HUES6 (cell line): ENCODE data around the gene CTNNA1.

Experiments used
- H3K27ac ChIP-seq: 2 replicates; pipeline ENCODE4 v1.7.0; 2013; ENCODE audit warnings: low read depth, mild to moderate bottlenecking, low read length, inconsistent platforms
- H3K27me3 ChIP-seq: 2 replicates; pipeline ENCODE4 v1.6.1; 2013; ENCODE audit warnings: low read length; ENCODE audit not compliant: control insufficient read depth, insufficient read depth
- H3K36me3 ChIP-seq: 2 replicates; pipeline ENCODE4 v1.6.1; 2013; ENCODE audit warnings: low read length; ENCODE audit not compliant: control insufficient read depth, insufficient read depth
- H3K4me1 ChIP-seq: 2 replicates; pipeline ENCODE4 v1.6.1; 2013; ENCODE audit warnings: low read length; ENCODE audit not compliant: control insufficient read depth, insufficient read depth
- H3K4me3 ChIP-seq: 2 replicates; pipeline ENCODE4 v1.5.1; 2013; ENCODE audit warnings: low read depth, low read length
- H3K9ac ChIP-seq: one replicate; pipeline ENCODE4 v1.6.1; 2013; ENCODE audit warnings: mild to moderate bottlenecking, low read length
- H3K9me3 ChIP-seq: 2 replicates; pipeline ENCODE4 v1.6.1; 2013; ENCODE audit warnings: low read depth, low read length; ENCODE audit not compliant: control insufficient read depth, insufficient read depth

CTNNA1 gene

GRCh38 chr5:138867011-138867410, 113.8 kb downstream of the CTNNA1 start:
- Histone ChIP-seq H3K4me3 (no peak overlapping the region), H3K36me3 (no peaks in the 10 kb centered on the region; the same call in 1 of the 2 replicates), H3K9me3 (peaks cover 10% of the 10 kb centered on the region), H3K4me1 (peaks cover 33% of the 10 kb centered on the region), H3K27ac (no peak overlapping the region), H3K27me3 (no peaks in the 10 kb centered on the region), H3K9ac (no peak overlapping the region)

GRCh38 chr5:138869038-138869437, 115.8 kb downstream of the CTNNA1 start:
- Histone ChIP-seq H3K4me1 (peaks cover 46% of the 10 kb centered on the region), H3K27ac (no peak overlapping the region), H3K27me3 (no peaks in the 10 kb centered on the region), H3K36me3 (no peaks in the 10 kb centered on the region), H3K9ac (no peak overlapping the region), H3K9me3 (no peaks in the 10 kb centered on the region), H3K4me3 (no peak overlapping the region)

- no peaks in the 10 kb centered on the region for H3K27me3 ChIP-seq
- H3K27ac ChIP-seq = peak overlapping the region; percentile 70
- no peaks in the 10 kb centered on the region for H3K9me3 ChIP-seq
- H3K4me1 ChIP-seq = peaks cover 53% of the 10 kb centered on the region
- no peaks in the 10 kb centered on the region for H3K36me3 ChIP-seq
- no peak overlapping the region for H3K9ac ChIP-seq
- no peak overlapping the region for H3K4me3 ChIP-seq
Observed at GRCh38 chr5:138869763-138870500, 116.7 kb downstream of the CTNNA1 start.

GRCh38 chr5:138870611-138871010, 117.4 kb downstream of the CTNNA1 start:
- Histone ChIP-seq H3K4me3 (no peak overlapping the region), H3K27ac (peak overlapping the region; percentile 70), H3K27me3 (no peaks in the 10 kb centered on the region), H3K4me1 (peaks cover 59% of the 10 kb centered on the region), H3K36me3 (no peaks in the 10 kb centered on the region), H3K9ac (peak overlapping the region; percentile 15), H3K9me3 (no peaks in the 10 kb centered on the region)

- H3K9me3 ChIP-seq = no peaks in the 10 kb centered on the region; the same call in 1 of the 2 replicates
- no peak overlapping the region for H3K4me3 ChIP-seq
- H3K4me1 ChIP-seq = peaks cover 63% of the 10 kb centered on the region
- no peak overlapping the region for H3K27ac ChIP-seq
- H3K27me3 ChIP-seq = no peaks in the 10 kb centered on the region
- no peaks in the 10 kb centered on the region for H3K36me3 ChIP-seq
- H3K9ac ChIP-seq = no peak overlapping the region
Observed at GRCh38 chr5:138872841-138873465, 119.7 kb downstream of the CTNNA1 start.

- Histone ChIP-seq H3K27ac (no peak overlapping the region), H3K9ac (no peak overlapping the region)
Observed at GRCh38 chr5:138873466-138874221, 120.4 kb downstream of the CTNNA1 start.

GRCh38 chr5:138874241-138874640, 121.0 kb downstream of the CTNNA1 start:
- H3K9me3 ChIP-seq = no peaks in the 10 kb centered on the region; the same call in 1 of the 2 replicates
- H3K9ac ChIP-seq = no peak overlapping the region
- no peaks in the 10 kb centered on the region for H3K27me3 ChIP-seq
- H3K4me3 ChIP-seq = no peak overlapping the region
- no peaks in the 10 kb centered on the region for H3K36me3 ChIP-seq
- H3K27ac ChIP-seq = no peak overlapping the region
- H3K4me1 ChIP-seq = peaks cover 66% of the 10 kb centered on the region

More at GRCh38 chr5:138873466-138874221, 120.4 kb downstream of the CTNNA1 start:
- Histone ChIP-seq H3K36me3 (no peaks in the 10 kb centered on the region), H3K4me3 (no peak overlapping the region), H3K27me3 (no peaks in the 10 kb centered on the region), H3K9me3 (no peaks in the 10 kb centered on the region; the same call in 1 of the 2 replicates), H3K4me1 (peaks cover 65% of the 10 kb centered on the region)

- H3K36me3 ChIP-seq = no peaks in the 10 kb centered on the region
- no peaks in the 10 kb centered on the region; the same call in 1 of the 2 replicates for H3K9me3 ChIP-seq
- H3K27ac ChIP-seq = no peak within 1 kb of the TSS
- H3K4me3 ChIP-seq = no peak within 1 kb of the TSS
- no peak within 1 kb of the TSS for H3K9ac ChIP-seq
- no peaks in the 10 kb centered on the region for H3K27me3 ChIP-seq
- H3K4me1 ChIP-seq = peaks cover 62% of the 10 kb centered on the region
Observed at GRCh38 chr5:138874771-138875551, 121.7 kb downstream of the CTNNA1 start, which contains the start of gene LRRTM2. Gene LRRTM2, minus strand, starts transcription at chr5:138875335. Its CDS starts 424 bp downstream, at chr5:138874911.

GRCh38 chr5:138875552-138875875, 122.3 kb downstream of the CTNNA1 start:
- Histone ChIP-seq H3K36me3 (no peaks in the 10 kb centered on the region), H3K27me3 (no peaks in the 10 kb centered on the region), H3K4me3 (no peak overlapping the region), H3K27ac (no peak overlapping the region), H3K4me1 (peaks cover 57% of the 10 kb centered on the region), H3K9ac (no peak overlapping the region), H3K9me3 (no peaks in the 10 kb centered on the region; the same call in 1 of the 2 replicates)

GRCh38 chr5:138875946-138876345, 122.7 kb downstream of the CTNNA1 start:
- Histone ChIP-seq H3K4me1 (peaks cover 53% of the 10 kb centered on the region), H3K9ac (no peak overlapping the region), H3K27ac (no peak overlapping the region), H3K27me3 (no peaks in the 10 kb centered on the region), H3K4me3 (no peak overlapping the region), H3K9me3 (no peaks in the 10 kb centered on the region; the same call in 1 of the 2 replicates), H3K36me3 (peaks cover 2% of the 10 kb centered on the region; the same call in 1 of the 2 replicates)
